ENCODE measurements around the gene RFTN1.

Gene RFTN1

GRCh38 chr3:16485395-16485992 lies 28.0 kb downstream of the RFTN1 start:
- DNase-seq, result no peak

- DNase-seq, result no peak
Measured at GRCh38 chr3:16484984-16485383, 28.5 kb downstream of the RFTN1 start.

DNA sequence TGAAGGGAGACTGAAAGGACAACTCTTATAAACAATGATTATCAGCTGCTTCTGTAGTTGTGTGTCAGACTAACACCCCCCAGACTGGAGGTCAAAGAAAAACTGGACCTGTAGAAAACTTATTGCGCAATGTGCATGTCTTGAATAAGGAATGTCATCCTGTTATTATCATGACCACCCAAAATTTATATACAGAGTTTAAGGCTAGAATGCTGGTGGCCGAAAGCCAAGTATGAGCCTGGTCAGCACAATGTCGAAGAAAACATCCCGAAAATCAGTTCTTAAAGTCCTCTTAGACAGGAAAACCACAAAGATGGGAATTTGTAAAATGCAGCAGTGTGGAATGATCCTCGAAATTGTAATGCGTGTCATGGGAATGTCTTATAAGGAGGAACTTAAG lies 29.3 kb downstream of the RFTN1 start:
- DNase-seq, result no peak

GRCh38 chr3:16482770-16483531 lies 30.5 kb downstream of the RFTN1 start:
- peak; percentile 93 for DNase-seq

DNA sequence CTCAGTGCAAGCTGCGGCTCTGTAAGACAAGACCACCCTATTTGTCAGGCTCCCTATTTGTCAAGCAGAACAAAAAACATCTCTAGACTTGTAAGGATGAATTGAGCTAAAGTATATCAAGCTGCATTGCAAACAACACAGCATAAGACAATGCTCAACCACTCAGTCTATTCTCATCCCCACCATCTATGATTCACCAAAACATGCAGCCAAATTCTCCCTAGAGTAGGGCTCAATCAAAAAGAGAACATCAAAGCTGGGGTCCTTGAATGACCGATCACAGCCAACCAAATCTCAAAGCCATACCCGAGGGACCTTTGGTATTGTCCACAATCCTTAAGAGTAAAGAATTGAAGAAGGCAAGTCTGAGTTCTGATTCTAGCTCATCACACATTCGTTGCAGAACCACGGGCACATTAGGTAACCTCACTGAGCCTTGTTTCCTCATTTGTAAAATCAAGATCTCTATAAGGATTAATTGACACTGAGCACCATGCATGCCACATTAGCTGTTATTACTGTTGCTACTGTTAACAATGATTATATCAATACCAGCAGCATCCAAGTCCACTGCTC lies 31.2 kb downstream of the RFTN1 start:
- no peak for DNase-seq

DNA sequence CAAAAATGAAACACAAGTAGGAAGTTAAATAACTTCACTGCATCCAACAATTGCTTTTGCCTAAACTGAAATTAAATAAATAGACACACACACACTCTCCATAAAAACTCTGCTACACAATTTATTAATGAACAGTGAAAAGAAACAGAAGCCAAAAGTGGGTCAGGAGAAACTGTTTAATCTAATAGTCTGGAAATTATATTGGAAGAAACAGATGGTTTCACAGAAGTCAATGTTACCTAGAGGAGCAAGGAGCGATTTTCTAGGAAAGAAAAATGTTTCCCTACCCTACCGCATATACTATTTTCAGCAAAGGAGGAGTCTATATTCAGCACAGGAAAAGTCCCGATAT lies 32.0 kb downstream of the RFTN1 start:
- no peak for DNase-seq

DNA sequence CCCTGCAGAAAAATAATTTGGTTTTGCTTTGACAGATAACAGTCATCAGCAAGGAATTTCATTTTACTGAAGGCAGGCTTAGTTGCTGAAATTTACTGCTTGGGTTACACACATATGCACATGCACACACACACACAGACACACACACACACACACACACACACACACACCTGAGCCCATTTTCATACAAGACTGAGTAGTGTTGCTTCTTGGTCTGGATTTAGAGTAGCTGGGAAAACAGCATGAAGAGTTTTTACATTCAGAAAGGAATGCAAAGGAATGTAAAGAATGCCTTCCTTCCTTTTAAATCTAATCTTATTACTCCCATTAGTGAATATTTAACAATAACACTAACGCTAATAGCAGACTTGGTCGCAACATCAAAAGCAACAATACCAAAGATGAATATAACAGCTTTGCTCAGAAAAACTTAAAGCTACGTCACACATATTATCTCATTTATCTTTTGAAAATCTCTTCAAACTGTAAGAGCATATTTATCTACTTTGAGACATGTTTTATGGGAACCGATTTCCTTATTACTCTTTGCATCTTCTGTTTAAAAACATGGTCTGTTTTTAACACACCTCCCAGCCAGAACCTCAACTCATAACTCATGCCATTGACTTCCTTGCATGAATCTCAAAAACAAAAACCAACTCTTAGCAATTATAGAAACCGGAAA lies 32.5 kb downstream of the RFTN1 start:
- DNase-seq, result no peak

DNA sequence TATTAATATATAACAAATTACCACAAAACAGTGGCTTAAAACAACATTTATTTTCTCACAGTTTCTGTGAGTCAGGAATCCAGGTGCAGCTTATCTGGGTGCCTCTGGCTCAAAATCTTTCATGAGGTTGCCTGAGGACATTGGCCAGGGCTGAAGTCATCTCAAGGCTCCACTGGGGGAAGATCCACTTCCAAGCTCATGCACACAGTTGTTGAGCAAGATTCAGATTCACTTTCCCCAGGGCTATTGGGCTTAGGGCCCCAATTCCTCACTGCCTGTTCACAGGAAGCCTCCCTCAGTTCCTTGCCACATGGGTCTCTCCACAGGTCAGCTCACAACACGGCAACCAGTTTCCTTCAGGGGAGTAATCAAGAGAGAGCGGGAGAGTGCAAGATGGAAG lies 35.0 kb downstream of the RFTN1 start:
- DNase-seq, result no peak

DNA sequence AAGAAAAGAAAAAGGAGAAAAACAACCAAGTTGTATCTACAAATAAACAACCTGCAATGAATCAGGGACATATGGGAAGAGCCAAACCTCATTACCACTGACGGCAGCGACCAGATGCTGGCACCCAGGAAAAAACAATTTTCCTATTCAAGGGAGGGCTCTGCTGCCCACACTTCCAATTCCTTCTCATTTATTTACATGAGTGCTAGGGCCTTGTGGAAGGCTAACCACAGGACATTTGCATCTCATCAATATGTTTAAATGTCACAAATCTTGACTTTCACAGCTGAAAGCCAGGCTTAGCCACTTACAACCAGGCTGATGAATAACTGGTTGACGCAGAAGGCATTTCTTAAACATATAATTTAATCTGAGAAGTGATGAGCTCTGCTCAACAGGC lies 36.0 kb downstream of the RFTN1 start:
- no peak for DNase-seq

- no peak for DNase-seq
Measured at GRCh38 chr3:16477056-16477455, 36.4 kb downstream of the RFTN1 start.

DNA sequence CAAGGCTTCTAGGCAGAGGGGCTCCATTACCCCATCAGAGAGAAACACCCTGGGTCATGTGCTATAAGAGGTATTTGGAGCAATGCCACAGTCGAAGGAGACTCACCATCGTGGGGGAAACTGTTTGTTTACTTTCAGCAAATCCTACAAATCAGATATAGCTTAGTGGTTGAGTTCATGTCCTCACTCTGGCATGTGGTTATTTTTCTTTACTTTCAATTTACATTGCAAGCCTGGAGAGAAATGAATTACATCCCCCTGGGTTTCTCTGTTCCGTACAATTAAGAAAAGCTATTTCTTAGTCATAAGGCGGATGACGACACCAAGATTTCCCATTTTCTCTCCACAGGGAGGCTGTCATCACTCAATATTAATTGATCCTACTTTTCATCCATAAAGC lies 36.9 kb downstream of the RFTN1 start:
- DNase-seq, result no peak

GRCh38 chr3:16475766-16476165 lies 37.7 kb downstream of the RFTN1 start:
- DNase-seq, result no peak

- DNase-seq, result no peak
Measured at GRCh38 chr3:16474920-16475319, 38.6 kb downstream of the RFTN1 start.

- no peak for DNase-seq
Measured at GRCh38 chr3:16474216-16474615, 39.3 kb downstream of the RFTN1 start.

GRCh38 chr3:16472593-16472992 lies 40.9 kb downstream of the RFTN1 start:
- no peak for DNase-seq

- no peak for DNase-seq
Measured at GRCh38 chr3:16471897-16472296, 41.6 kb downstream of the RFTN1 start.

DNA sequence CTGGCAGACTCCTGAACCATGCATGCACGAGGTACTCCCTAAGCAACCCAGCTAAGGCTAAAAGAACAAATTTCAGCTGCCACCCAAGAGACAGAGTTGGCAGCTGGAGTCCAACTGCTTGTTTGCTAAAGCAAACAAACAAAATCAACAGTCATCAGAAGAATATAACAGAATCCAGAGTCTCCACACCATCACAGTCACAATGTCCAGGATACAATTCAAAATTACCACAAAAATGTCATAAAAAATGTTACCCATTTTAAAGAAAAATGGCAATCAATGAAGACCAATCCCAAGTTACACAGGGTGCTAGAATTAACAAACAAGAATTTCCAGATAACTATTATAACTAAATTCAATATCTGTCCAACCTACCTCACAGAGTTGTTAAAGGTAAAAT lies 42.9 kb downstream of the RFTN1 start:
- DNase-seq, result no peak

DNA sequence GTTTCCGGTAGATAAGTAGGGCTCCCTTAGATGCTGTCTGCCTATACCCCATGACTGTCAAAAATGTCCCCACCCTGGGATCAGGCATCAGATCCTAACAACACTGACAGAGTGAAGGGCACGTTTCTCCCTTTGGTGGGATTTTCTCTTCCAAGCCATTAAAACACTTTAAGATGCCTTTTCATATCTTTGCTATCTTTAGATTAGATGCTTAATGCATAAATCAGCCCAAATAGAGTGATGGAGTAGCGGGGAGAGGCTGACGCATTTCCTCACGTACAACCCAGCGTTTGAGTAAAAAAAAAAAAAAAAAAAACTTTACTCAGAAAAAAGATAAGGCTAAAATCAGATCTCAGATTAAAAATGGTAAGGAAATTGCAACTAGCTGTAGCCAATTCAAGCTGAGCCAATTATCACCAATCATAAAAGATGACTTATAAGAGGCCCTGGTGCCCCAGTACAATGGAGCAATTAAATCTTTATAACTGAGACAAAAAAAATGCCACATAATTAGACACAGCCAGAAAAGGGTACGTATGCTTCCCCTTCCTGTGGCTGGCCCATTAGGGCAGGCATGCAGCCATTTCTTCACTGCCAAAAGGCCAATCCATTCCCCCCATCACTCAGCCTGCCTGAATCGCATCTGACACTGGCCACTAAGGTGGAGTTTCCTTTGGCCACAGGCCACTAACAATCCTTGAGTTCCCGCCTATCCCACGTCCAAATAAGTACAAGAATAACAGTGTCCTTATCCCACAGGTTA lies 45.0 kb downstream of the RFTN1 start:
- no peak for DNase-seq

DNA sequence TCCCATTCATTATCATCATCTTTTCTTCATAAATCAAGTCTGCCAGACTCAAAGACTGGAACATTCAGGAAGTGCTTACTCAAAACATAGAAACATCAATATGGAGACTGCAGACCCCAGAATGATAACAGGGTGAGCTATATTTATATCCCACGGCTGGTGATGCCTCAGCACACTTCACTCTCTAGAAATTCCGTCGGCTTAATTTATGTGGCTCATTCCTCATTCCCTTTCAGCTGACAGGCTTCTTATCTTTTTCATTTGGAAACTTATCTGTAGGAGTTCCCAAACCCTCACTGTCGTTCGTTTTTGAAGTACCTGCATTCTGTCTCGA lies 45.5 kb downstream of the RFTN1 start:
- DNase-seq, result no peak

GRCh38 chr3:16467393-16467792 lies 46.1 kb downstream of the RFTN1 start:
- no peak for DNase-seq

DNA sequence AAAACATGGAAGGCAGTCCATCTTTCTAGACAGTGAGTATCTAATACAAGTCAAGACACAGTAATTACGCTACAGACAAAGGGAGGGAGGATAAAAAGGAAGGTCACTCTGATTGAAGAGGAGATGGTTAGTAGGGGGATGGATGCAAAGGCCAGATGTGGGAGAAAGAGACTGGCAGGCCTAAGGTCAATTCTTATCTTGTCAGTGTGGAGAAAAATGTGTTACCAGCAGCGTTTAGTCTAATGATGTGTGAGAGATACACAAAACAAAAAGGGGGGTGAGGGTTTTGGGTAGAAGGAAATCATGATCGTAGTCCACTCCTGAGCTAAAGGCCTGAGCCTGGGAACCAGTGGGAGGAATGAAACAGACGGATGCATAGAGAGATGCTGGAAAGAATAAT lies 46.7 kb downstream of the RFTN1 start:
- no peak for DNase-seq

- DNase-seq, result no peak
Measured at GRCh38 chr3:16464511-16465148, 48.9 kb downstream of the RFTN1 start.

DNA sequence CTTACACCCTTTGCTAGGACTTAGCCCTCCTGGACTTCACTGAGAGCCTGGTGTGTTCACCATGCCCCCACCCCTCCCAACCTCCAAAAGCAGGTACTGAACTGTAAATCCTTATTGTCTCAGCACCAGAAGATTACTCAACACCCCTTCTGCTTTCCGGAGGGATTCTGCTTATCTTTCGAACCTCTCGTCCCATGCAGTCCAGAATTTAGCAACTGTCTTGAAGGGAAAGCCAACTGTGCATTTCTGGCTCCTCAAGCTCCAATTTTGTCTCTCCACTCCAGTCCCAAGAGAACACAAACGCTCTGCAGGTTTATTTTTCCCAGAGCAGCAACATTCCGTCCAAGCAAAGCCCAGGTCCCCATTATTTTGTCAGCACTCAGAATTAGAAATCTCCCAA lies 49.6 kb downstream of the RFTN1 start:
- DNase-seq, result no peak
